ENCODE results near the gene INSR.
"Not testable (repeated sequence)": the region's sequence is repeated elsewhere in the genome, so short reads cannot be mapped to it uniquely, and the experiment has no call there.

The INSR gene

DNA sequence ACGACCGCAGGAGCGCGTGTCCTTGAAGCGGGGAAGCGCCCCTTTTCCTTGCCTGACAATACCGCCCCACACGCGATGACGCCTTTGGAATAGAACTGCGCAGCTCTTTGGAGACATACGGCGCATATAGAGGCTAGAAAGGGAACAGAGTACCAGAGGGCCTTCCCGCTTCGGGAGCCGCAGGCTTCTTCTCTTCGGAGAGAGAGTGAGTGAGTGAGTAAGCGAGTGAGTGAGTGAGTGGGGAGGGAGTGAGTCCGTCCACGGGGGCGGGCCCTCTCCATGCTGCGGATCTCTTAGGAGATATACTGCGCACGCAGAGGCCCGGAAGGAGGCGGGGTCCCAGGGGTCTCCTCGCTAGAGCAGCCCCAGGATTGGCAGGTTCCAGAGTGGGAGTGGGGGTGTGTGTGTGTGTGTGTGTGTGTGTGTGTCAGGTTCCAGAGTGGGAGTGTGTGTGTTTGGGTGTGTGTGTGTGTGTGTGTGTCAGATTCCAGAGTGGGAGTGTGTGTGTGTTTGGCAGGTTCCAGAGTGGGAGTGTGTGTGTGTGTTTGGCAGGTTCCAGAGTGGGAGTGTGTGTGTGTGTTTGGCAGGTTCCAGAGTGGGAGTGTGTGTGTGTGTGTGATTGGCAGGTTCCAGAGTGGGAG, 97.0 kb downstream of the INSR start:
- DNase-seq (ENCODE audit: low read depth in 2 of 2, low spot score in 1 of 2), result peak; percentile 72 to 87

DNA sequence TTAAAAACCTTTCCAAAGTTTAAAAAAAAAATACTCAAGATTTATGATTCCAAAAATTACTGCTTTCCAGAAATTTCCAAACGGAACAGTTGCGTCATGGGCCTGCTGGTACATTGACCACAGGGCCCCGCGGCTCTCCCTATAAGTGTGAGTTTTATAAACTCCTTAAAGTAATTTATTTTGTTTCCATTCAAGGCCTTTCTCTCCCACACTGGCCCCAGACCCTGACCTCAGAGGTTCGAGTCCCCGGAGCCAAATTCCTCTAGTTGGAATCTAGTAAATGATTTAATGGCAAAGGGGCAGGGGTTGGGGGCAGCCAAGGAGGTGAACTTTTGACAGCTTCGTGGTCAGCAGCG, 97.5 kb downstream of the INSR start:
- DNase-seq (ENCODE audit: low read depth in 2 of 2, low spot score in 1 of 2), result no peak

DNA sequence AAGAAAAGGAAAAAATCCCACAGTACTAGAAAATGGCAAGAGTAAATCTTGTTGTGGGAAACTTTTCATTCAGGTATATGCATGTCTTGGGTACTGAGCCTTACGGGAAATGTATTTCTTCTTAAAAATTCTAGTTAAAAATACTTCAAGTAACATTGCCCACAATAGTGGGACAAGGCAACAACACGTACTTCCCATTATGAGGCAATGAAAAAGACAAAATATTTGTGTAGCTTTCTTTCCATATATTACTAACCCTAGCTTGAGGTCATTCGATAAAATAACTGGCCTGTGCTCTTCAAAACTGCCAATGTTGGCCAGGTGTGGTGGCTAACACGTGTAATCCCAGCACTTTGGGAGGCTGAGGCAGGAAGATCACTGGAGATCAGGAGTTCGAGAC, 99.2 kb downstream of the INSR start:
- DNase-seq (ENCODE audit: low read depth in 2 of 2, low spot score in 1 of 2), result no peak

DNA sequence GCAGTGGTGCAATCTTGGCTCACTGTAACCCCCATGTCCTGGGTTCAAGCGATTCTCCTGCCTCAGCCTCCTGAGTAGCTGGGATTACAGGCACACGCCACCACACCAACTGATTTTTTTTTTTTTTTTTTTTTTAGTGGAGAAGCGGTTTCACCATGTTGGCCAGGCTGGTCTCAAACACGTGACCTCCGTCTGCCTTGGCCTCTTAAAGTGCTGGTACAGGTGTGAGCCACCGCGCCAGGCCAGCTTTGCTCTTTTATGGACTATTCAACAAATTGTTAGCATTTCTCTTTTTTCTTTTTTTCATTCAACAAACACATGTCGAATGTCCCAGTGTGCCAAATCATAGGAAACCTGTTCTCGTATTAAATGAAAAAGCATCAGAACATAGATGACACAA, 99.6 kb downstream of the INSR start:
- no peak for DNase-seq (ENCODE audit: low read depth in 2 of 2, low spot score in 1 of 2)

DNA sequence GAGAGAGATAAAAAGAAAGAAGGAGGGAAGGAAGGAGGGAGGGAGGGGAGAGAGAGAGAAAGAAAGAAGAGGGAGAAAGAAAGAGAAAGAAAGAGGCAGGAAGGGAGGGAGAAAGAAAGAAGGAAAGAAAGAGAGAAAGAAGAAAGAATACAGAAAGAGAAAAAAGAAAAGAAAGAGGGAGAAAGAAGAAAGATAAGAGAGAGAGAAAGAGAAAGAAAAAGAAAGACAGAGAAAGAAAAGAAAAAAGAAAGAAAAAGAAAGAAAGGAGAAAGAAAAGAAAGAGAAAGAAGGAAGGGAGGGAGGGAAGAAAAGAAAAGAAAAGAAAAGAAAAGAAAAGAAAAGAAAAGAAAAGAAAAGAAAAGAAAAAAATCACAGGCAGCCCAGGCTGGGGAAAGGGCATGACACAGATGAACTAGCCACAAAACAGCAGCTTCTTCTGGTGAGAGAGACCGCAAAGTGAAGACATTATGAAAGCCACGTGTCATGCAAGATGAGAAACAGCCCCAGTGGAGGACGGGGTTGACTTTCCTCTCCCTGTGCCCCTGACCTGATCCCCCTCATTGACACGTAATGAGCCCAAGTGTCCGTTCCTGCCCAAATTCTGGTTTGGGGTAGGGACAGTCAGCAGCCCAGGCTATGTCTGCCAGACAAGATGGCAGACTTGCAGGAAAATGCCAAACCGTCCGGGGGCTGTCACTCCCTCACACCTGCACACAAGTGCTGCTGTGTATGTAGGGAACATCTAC, 102.1 kb downstream of the INSR start:
- DNase-seq (ENCODE audit: low read depth in 2 of 2, low spot score in 1 of 2), result peak; percentile 7 to 22

DNA sequence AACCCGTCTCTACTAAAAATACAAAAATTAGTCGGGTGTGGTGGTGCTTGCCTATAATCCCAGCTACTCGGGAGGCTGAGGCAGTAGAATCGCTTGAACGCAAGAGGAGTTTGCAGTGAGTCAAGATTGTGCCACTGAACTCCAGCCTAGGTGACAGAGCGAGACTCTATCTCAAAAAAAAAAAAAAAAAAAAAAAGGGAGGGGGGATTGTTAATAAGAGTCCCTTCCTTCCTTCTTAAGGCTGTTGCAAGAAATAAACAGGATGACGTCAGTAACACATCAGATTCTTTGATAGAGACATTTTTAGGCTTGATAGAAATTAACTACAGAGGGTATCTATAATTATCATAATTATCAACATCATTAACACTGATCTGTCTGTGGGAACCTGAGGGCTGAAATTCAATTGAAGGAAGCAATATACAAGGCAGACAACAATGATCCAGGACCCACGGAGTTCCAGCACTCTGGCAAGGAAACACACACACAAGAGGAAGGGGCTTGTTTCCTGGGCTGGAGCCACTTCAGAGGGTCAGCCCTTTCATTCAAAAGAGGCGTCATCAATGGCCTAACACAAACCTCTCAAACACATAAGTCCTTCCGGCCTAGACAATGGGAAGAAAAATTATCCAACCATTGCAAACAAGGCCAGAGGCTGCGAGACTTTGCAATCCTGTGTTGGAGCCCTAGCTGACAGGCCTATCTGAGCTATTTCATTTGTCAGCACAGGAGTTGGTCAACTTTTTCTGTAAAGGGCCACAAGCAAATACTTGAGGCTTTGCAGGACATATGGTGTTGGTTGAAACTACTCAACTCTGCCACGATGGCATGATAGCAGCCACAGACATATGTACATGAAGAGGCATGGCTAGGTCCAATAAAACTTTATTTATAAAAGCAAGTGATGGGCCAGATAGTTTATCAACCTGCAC, 105.2 kb downstream of the INSR start:
- DNase-seq (ENCODE audit: low read depth in 2 of 2, low spot score in 1 of 2), result no peak

DNA sequence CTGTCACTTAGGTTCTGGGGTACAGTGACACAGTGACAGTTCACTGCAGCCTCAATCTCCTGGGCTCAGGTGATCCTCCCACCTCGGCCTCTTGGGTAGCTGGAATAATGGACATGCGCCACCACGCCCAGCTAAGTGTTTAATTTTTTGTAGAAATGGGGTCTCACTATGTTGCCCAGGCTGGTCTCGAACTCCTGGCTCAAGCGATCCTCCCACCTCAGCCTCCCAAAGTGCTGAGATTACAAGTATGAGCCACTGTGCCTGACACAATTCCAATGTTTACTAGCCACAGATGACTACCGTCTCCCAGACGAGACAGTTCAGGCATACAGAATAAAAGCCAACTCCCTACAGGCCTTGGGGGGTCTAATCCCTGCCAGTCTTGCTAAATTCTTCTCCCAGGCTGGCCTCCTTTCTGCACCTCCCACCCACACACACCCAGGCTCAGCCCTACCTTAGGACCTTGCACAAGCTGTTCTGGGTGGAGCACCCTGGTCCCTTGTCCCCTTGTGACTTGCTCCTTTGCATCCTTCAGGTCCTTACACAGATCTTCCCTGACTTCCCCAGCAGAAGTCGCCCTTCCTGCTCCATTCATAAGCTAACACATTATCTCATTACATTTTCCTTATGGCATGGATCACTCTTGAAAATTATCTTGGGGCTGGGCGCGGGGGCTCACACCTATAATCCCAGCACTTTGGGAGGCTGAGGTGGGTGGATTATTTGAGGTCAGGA, 106.4 kb downstream of the INSR start:
- no peak for DNase-seq (ENCODE audit: low read depth in 2 of 2, low spot score in 1 of 2)

DNA sequence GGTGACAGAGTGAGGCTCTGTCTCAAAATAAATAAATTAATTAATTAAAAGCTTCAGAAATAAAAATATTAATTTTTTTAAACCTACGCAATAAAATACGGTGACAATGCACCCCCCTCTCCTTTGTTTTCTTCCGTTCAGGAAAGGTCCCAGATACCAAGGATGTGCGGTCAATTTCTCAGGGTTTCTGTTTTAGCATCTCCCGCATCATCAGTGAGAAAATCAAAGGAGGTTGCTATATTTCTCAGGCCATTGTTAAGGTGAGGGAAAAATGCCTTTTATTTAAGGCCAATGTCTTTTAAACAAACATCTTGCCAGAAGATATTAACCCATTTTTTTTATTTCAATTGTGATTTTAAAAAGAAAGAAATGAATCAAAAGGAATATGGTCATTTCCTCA, 111.7 kb downstream of the INSR start:
- no peak for DNase-seq (ENCODE audit: low read depth in 2 of 2, low spot score in 1 of 2)

DNA sequence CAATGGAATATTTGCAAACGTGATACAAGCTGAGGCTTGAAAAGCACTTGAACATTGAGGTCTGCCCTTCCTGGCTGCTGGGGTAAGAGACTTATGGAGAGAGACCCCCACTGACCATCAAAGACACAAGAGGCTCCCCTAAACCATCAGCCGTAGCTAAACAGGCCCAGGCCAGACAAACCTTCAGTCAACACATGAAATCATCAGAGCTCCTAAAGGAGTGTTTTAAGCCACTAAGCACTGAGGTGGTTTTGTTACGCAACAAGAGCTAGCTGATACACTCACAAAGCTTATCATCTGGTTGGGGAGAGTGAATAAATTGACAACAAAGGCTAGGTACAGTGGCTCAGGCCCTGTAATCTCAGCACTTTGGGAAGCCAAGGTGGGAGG, 114.3 kb downstream of the INSR start:
- no peak for DNase-seq (ENCODE audit: low read depth in 2 of 2, low spot score in 1 of 2)

DNA sequence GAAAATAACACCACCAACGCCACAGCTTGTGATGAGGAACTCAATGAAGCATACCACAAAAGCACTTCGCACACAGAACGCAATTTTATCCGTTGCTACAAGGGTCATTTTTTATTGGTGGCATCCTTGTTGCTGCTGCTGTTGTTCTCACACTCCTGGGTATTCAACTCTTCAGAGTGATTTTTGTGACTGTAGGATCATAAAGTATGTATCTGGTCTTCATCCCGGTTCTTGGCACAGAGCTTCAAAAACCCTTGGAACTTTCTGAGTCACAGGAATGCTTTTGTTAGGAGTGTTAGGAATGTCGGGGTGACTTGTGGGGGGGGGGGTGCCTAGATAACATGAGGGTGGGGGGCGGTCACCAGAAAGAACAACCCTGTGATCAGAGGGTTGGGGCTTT, 116.3 kb downstream of the INSR start:
- DNase-seq (ENCODE audit: low read depth in 2 of 2, low spot score in 1 of 2), result no peak

DNA sequence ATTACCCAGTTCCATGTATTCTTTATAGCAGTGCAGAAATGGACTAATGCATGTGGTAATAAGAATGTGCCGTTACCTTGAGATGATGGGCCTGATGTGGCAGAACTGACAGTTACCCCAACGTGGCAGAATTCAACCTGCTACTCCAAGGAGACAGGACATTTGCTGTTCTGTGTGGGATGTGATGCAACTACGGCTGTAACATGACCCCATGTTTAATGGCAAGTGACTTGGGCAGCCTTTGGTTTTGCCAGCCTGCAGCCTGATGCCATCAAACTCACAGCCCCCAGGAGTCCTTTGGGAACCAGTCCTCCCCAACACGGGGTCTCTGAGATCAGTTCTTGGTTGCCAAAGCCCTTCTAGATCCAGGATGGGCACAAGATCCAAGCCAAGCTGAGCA, 117.4 kb downstream of the INSR start:
- DNase-seq (ENCODE audit: low read depth in 2 of 2, low spot score in 1 of 2), result no peak

DNA sequence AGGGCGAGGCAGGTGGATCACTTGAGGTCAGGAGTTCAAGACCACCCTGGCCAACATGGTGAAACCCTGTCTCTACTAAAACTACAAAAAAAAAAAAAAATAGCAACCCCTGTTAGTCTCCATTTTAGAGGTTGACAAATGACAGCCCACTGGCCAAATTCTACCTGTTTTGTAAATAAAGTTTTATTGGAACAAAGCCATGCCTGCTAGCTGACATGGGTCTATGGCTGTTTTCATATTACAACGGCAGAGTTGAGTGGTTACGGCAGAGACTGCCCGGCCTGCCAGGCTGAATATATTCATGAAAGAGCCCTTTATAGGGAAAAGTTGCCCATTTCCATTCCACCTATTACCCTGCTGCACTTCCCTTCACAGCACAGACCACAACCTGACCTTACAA, 121.4 kb downstream of the INSR start:
- no peak for DNase-seq (ENCODE audit: low read depth in 2 of 2, low spot score in 1 of 2)

DNA sequence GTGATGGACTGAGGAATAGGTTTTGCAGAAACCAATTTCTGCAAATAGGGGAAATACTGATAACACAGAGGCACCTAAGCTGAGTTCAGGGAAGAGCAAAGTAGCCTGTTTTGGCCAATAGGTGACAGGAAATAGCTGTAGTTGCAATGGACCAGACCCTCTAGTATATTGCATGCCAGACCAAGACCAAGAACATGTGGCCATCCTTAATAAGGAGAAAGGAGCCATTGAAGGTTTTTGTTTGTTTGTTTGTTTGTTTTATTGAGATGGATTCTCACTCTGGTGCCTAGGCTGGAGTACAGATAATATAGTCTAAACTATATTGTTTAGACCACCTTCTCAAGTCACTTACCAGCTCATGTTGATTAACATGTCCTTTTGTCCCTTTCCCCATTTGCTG, 123.2 kb downstream of the INSR start:
- DNase-seq (ENCODE audit: low read depth in 2 of 2, low spot score in 1 of 2), result no peak

DNA sequence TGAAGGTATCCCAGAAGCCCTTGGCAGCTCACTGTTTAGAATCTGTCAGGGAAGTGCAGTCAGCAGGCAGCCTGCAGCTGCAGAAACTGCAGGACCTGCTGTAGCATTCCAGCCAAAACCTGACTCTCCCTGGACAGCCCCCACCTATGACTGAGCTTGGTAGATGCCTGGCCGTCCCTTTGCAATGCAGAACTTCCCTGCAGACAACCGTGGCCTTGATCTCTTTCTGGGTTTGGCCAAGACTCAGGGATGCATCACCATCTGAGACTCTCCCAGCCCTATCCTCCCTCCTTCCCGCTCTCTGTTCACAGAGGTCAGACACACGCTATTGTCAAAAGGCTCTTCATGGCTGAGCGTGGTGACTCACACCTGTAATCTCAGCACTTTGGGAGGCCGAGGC, 125.3 kb downstream of the INSR start:
- no peak for DNase-seq (ENCODE audit: low read depth in 2 of 2, low spot score in 1 of 2)

DNA sequence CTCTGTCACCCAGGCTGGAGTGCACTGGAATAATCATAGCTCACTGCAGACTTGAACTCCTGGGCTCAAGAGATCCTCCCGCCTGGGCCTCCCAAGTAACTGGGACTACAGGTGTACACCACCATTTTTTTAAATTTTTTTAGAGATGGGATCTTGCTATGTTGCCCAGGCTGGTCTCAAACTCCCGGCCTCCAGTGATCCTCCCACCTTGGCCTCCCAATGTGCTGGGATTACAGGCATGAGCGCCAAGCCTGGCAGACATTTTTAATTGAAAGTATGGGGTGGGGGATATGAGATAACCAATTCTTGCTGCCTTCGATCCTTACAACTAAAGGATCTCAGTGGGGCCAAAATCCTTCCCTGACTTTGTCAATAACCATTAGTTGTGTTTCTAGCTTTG, 132.9 kb downstream of the INSR start:
- no peak for DNase-seq (ENCODE audit: low read depth in 2 of 2, low spot score in 1 of 2)

DNA sequence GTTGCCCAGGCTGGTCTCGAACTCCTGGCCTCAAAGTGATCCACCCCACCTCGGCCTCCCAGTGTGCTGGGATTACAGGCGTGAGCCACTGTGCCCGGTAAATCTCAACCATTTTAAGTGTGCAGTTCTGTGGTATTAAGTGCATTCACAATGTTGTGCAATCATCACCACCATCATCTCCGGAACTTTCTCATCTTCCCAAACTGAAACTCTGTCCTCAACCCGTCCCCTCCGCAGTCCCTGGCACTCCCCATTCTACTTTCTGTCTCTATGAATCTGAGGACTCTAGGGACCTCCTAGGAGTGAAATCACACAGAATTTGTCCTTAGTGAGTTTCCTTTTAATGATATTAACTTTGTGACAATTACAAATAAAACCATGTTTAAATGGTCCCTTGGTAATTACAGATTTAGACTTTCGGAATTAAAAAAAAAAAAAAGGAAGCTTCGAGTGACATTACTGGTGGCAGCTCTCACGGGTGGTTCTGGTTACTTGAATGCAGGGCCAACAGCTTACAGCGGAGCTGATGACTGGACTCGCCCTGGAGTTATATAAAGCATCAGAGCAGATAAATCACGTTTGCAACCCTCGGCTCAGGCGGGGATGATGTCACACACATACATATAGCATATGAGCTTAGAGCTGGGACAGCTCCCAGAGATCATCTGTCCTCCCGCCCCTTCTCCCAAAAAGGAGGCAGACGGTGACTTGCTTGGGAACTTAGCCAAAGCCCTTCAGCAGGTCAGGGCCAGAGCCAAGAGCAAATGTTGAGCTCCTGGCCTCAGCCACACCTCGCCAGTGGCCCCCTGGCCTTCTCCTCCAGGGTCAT, 134.9 kb downstream of the INSR start:
- DNase-seq (ENCODE audit: low read depth in 2 of 2, low spot score in 1 of 2), result no peak

DNA sequence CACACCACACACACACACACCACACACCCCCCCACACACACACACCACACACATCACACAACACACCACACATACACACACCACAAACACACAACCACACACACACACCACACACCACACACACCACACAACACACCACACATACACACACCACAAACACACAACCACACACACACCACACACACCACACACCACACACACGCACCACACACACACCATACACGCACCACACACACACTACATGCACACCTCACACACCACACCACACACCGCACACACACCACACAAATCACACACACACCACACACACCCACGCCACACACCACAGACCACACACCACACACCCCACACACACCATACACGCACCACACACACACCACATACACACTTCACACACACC, 141.2 kb downstream of the INSR start:
- DNase-seq (ENCODE audit: low read depth in 2 of 2, low spot score in 1 of 2), result no peak

DNA sequence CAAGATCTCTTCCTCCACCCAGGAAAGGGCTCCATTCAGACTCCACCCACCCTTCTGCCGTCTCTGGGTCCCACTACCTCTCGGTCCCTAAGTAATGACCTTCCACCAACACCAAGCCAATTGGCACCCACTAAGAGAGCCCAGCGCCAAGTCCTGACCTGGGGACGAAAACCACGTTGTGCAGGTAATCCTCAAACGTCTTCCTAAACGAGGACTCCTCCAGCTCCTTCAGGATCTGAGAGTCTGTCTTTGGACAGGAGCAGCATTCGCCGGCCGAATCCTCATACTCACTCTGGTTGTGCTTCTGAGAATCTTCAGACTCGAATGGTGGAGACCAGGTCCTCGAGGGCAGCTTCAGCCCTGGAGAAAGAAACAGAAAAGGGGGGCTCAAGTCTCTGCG, 141.6 kb downstream of the INSR start:
- no peak for DNase-seq (ENCODE audit: low read depth in 2 of 2, low spot score in 1 of 2)

DNA sequence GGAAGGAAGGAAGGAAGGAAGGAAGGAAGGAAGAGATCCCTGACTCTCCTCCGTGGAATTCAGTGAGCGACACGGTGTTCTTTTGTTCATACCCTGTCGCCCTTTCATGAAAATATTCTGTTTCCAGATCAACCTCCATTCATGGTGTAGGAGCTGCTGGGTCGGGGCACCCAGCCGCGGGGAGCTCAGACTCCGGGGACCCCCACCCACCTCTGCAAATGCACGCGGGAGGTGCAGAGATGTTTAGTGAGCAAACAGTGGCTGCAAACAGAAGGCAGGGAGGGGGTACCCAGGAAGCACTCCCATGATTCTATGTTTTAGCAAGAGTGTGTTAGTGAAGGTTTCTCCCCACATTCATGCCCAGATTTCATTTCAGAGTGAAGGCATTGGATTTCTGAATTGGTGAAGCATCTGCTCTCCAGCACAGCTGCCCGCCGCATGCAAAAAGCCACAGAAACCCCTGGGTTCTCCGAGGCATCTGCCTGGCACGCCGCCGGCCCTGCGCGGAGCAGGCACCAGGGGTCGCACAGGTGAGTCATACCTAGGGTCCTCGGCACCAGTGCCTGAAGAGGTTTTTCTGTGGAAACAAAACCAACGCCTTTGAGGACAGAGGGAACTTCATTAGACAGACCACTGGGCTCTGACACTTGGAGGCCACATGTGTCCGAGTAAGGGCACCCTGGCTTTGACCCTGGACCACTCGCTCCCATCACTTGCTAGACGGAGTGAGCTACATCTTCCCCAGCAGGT, 144.1 kb downstream of the INSR start:
- no peak for DNase-seq (ENCODE audit: low read depth in 2 of 2, low spot score in 1 of 2)

DNA sequence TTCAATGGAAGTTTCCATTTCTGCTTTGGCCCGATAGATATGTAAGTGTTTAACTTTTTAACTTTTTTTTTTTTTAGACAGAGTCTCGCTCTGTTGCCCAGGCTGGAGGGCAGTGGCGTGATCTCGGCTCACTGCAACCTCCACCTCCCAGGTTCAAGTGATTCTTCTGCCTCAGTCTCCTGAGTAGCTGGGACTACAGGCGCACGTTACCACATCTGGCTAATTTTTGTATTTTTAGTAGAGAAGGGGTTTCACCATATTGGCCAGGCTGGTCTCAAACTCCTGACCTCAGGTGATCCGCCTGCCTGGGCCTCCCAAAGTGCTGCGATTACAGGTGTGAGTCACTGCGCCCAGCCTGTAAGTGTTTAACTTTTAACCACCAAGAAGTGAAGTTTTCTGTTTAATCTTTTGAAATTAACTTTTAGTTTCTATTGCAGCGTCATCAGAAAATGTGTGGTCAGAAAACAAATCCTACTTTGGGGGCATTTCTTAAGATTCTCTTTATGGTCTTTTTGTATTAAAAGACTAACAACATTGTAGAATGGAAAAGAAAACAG, 147.0 kb downstream of the INSR start:
- DNase-seq (ENCODE audit: low read depth in 2 of 2, low spot score in 1 of 2), result not testable (repeated sequence)

Data from stimulated activated CD8-positive, alpha-beta memory T cell treated with anti-CD3 and anti-CD28 coated beads, Interleukin-4, amount 100 ng/mL, for 4 hours (primary cell).